K562 (cell line): Measurements from ENCODE around the gene NPY4R. TPM values are rescaled to one million over a fixed set of nuclear protein-coding genes. Genes with fewer than 3 reads are reported as not detected.
"Not testable (repeated sequence)": the region's sequence is repeated elsewhere in the genome, so short reads cannot be mapped to it uniquely, and the experiment has no call there.

Experiments used
- ATAC-seq: fragments of 200-7000 bp; cut with Tn5 transposase; 3 replicates; pipeline ENCODE4 v1.9.1; 2020; ENCODE audit warnings: moderate library complexity
- BruUV-seq: library from RNA; stranded (reverse); fragments of 400-500 nt; replicated peaks from 2 replicates; lab custom pipeline; 2021; lab: Mats Ljungman, UMichigan
- CTCF ChIA-PET: fragments of 300-600 bp; formaldehyde crosslinking; extraction: SDS; loops from one replicate; lab custom pipeline; 2021; ENCODE audit warnings: low intra/inter-chr PET ratio; lab: Yijun Ruan, JAX
- POLR2A ChIA-PET: fragments of 300-600, 350-650 bp; sonication (Branson Sonifier 250); formaldehyde crosslinking; extraction: SDS; loops from one replicate; lab custom pipeline; 2021; ENCODE audit warnings: antibody characterized with exemption, inconsistent platforms; lab: Yijun Ruan, JAX
- DNase-seq, 4 experiments: peaks; one replicate each; pipeline versions ENCODE4 v3.0.0 to v3.0.0-alpha.2; 2011 to 2018; ENCODE audit warnings: low spot score in 3 of 4, mixed read lengths in 3 of 4; ENCODE audit errors: extremely low read depth in 1 of 4
- FAIRE-seq: peaks from 2 replicates; lab custom pipeline; 2011; peaks lifted over from hg19 to GRCh38; lab: Jason Lieb, UNC
- H2AFZ ChIP-seq: 2 replicates; pipeline ENCODE4 v1.6.0; 2011; ENCODE audit warnings: low read depth, low read length, control low read depth, inconsistent platforms
- H3K27ac ChIP-seq: fragments of 200-600 bp; 3 replicates; pipeline ENCODE4 v1.8.0; 2011; ENCODE audit warnings: low read depth, mild to moderate bottlenecking, control low read depth, inconsistent platforms, low read length, moderate library complexity, mixed read lengths; ENCODE audit errors: extremely low read depth
- H3K27me3 ChIP-seq, 2 experiments: fragments of 300-600 bp in 1 of 2; 2 replicates in 1 of 2; 3 replicates in 1 of 2; pipeline versions ENCODE4 v1.6.0 to v1.8.0; 2011; ENCODE audit warnings: inconsistent platforms in 2 of 2, low read length in 2 of 2, mild to moderate bottlenecking in 1 of 2, mixed read lengths in 1 of 2, moderate library complexity in 1 of 2; ENCODE audit not compliant: control insufficient read depth in 2 of 2, insufficient read depth in 2 of 2
- H3K36me3 ChIP-seq: fragments of 300-600 bp; 3 replicates; pipeline ENCODE4 v1.8.0; 2011; ENCODE audit warnings: mild to moderate bottlenecking, low read length, inconsistent platforms; ENCODE audit not compliant: control insufficient read depth, insufficient read depth
- H3K4me1 ChIP-seq, 2 experiments: fragments of 200-600 bp in 1 of 2; replicated peaks in 1 of 2; 2 replicates in 1 of 2; 3 replicates in 1 of 2; pipeline versions ENCODE4 v1.5.1 to v1.8.0; 2011; ENCODE audit warnings: inconsistent platforms in 2 of 2, low read length in 2 of 2, mild to moderate bottlenecking in 1 of 2, mixed read lengths in 1 of 2, moderate library complexity in 1 of 2; ENCODE audit not compliant: control insufficient read depth in 2 of 2, insufficient read depth in 2 of 2
- H3K4me2 ChIP-seq: 2 replicates; pipeline ENCODE4 v1.6.1; 2011; ENCODE audit warnings: low read length, control low read depth, inconsistent platforms, mixed read lengths; ENCODE audit not compliant: insufficient read depth
- H3K4me3 ChIP-seq: fragments of 200-600 bp; sonication (generic), shearing (Covaris generic); 2 replicates; pipeline ENCODE4 v1.5.1; 2016; ENCODE audit warnings: control low read depth, inconsistent platforms
- H3K79me2 ChIP-seq: fragments of 200-600 bp; 3 replicates; pipeline ENCODE4 v1.8.0; 2011; ENCODE audit warnings: low read length, inconsistent platforms; ENCODE audit not compliant: control insufficient read depth, insufficient read depth
- H3K9ac ChIP-seq, 2 experiments: 2 replicates each; pipeline versions ENCODE4 v1.6.0 to v1.6.1; 2011; ENCODE audit warnings: low read depth in 2 of 2, low read length in 2 of 2, control low read depth in 1 of 2, inconsistent platforms in 1 of 2, mild to moderate bottlenecking in 1 of 2, mixed read lengths in 1 of 2; ENCODE audit not compliant: insufficient read depth in 1 of 2
- H3K9me1 ChIP-seq: one replicate; pipeline ENCODE4 v1.6.0; 2011; ENCODE audit warnings: inconsistent platforms, mild to moderate bottlenecking, low read length, moderate library complexity; ENCODE audit not compliant: control insufficient read depth, insufficient read depth
- H3K9me3 ChIP-seq: replicated peaks from 2 replicates; pipeline ENCODE4 v1.5.1; 2011; ENCODE audit warnings: low read depth, low read length, inconsistent platforms; ENCODE audit not compliant: control insufficient read depth, insufficient read depth
- H4K20me1 ChIP-seq: replicated peaks from 2 replicates; pipeline ENCODE4 v1.6.1; 2011; ENCODE audit warnings: low read length, inconsistent platforms, mixed read lengths; ENCODE audit not compliant: control insufficient read depth, insufficient read depth
- WGBS: fragments of 100-300 bp; shearing (Covaris generic); methylation state at CpG from one replicate; pipeline ENCODE4 v1.1.6; 2016; ENCODE audit warnings: low coverage, mixed read lengths; ENCODE audit not compliant: insufficient coverage; ENCODE audit errors: missing lambda C conversion rate; 5-methylcytosine and 5-hydroxymethylcytosine counted together
- in situ Hi-C: fragments of 300-500 bp; cut with MboI; formaldehyde crosslinking; loops from 4 replicates; pipeline ENCODE4 v1.15.0; 2018; ENCODE audit warnings: inconsistent platforms, mixed read lengths
- intact Hi-C: fragments of 100-400 bp; cut with micrococcal nuclease; formaldehyde crosslinking; loops from 2 replicates; pipeline ENCODE4 v1.14.2; 2022
- polyA plus RNA-seq, 8 experiments: library from polyadenylated mRNA; depleted of rRNA in 4 of 8; stranded (reverse) in 5 of 8; unstranded in 3 of 8; fragments of >200 nt; fragmentation: Nextera tagmentation in 2 of 8; fragmentation: Illumina TruSeq in 1 of 8; extraction: Ambion mirVana in 2 of 8; extraction: Trizol in 1 of 8; gene quantifications; 2 replicates each; pipeline versions ENCODE4 v1.2.1 to v1.2.3, GENCODE V29; 2011 to 2014; ENCODE audit warnings: inconsistent platforms in 1 of 8, missing spikeins in 1 of 8
- total RNA-seq, 7 experiments: library from RNA; depleted of rRNA in 6 of 7; stranded (reverse); fragments of >200 nt in 6 of 7; fragmentation: Illumina TruSeq in 2 of 7; extraction: Trizol in 2 of 7; gene quantifications; 2 replicates each; pipeline versions ENCODE4 v1.2.1 to v1.2.3, GENCODE V29; 2011 to 2021; ENCODE audit warnings: low replicate concordance in 1 of 7

NPY4R gene
- total and polyA plus RNA-seq, 9 of the 15 experiments (the other 6 are each of a cell fraction or from before 2014, with no cell fraction given): not detected

GRCh38 chr10:46486459-46486858 is 20.7 kb upstream of the NPY4R start:
- H3K4me3 ChIP-seq, H3K4me2 ChIP-seq, FAIRE-seq, ATAC-seq, BruUV-seq, H3K9ac ChIP-seq, POLR2A ChIA-PET, in situ Hi-C loops, H3K9me1 ChIP-seq, CTCF ChIA-PET, H3K79me2 ChIP-seq, DNase-seq, H3K9me3 ChIP-seq, H4K20me1 ChIP-seq, H3K36me3 ChIP-seq, H3K4me1 ChIP-seq, H3K27me3 ChIP-seq, intact Hi-C loops, H3K27ac ChIP-seq, H2AFZ ChIP-seq: not testable (repeated sequence)
- no CpG with 5 or more reads among the region's 2 CpGs for WGBS

- H3K9ac ChIP-seq, H3K27me3 ChIP-seq, BruUV-seq, CTCF ChIA-PET, ATAC-seq, H3K4me1 ChIP-seq, FAIRE-seq, H3K27ac ChIP-seq, H4K20me1 ChIP-seq, H3K79me2 ChIP-seq, intact Hi-C loops, H2AFZ ChIP-seq, H3K4me2 ChIP-seq, H3K9me1 ChIP-seq, DNase-seq, POLR2A ChIA-PET, H3K9me3 ChIP-seq, H3K4me3 ChIP-seq, H3K36me3 ChIP-seq: not testable (repeated sequence)
- in situ Hi-C loops: loop anchor here (5.0 kb wide), 1 partner anchor 1432 kb away; no protein-coding TSS in a partner anchor
- 0% methylated on average over 2 of the region's 3 CpGs for WGBS
These were observed 9.1 kb upstream of the NPY4R start for GRCh38 chr10:46474746-46475320.

- H3K36me3 ChIP-seq, CTCF ChIA-PET, H3K27ac ChIP-seq, in situ Hi-C loops, H3K4me2 ChIP-seq, H3K4me3 ChIP-seq, ATAC-seq, H3K9ac ChIP-seq, H3K9me1 ChIP-seq, H2AFZ ChIP-seq, H3K79me2 ChIP-seq, H4K20me1 ChIP-seq, H3K9me3 ChIP-seq, POLR2A ChIA-PET, H3K27me3 ChIP-seq, FAIRE-seq, H3K4me1 ChIP-seq, DNase-seq, intact Hi-C loops, BruUV-seq: not testable (repeated sequence)
- 0% methylated on average over 3 of the region's 3 CpGs for WGBS
These were observed 8.0 kb upstream of the NPY4R start for GRCh38 chr10:46473758-46474157.

- intact Hi-C loops, DNase-seq, H3K27ac ChIP-seq, H2AFZ ChIP-seq, CTCF ChIA-PET, H4K20me1 ChIP-seq, BruUV-seq, H3K79me2 ChIP-seq, H3K4me3 ChIP-seq, POLR2A ChIA-PET, H3K9ac ChIP-seq, H3K27me3 ChIP-seq, H3K4me1 ChIP-seq, H3K4me2 ChIP-seq, H3K9me3 ChIP-seq, FAIRE-seq, ATAC-seq, H3K36me3 ChIP-seq, H3K9me1 ChIP-seq, in situ Hi-C loops: not testable (repeated sequence)
- no CpG with 5 or more reads among the region's 1 CpG for WGBS
These were observed 4.4 kb upstream of the NPY4R start for GRCh38 chr10:46470134-46470533.
